Measurements from ENCODE around the gene ORC4. TPM values are rescaled to one million over a fixed set of nuclear protein-coding genes. Genes with fewer than 3 reads are reported as not detected.
"Not testable (repeated sequence)": the region's sequence is repeated elsewhere in the genome, so short reads cannot be mapped to it uniquely, and the experiment has no call there.

Gene ORC4
- polyA plus RNA-seq, 3 donors, result 30.2 to 34.0 (median 33.1) TPM

- Mint-ChIP-seq H3K27me3 (ENCODE audit: low read depth in 3 of 3) (no peaks in the 10 kb centered on the region), H3K36me3 (peaks cover 2 to 20% of the 10 kb centered on the region in 2 donors), H3K9me3 (peaks cover 16 to 33% (median 30%) of the 10 kb centered on the region in 7 donors), H3K4me1 (peaks cover 2% of the 10 kb centered on the region), H3K27ac (no peak overlapping the region), H3K4me3 (no peak overlapping the region)
- H3K9me3 ChIP-seq (replicated peaks in 1 of 2; ENCODE audit: control insufficient read depth in 1 of 2, insufficient read depth in 1 of 2, low read length in 2 of 2), result peaks cover 6 to 15% of the 10 kb centered on the region in 2 donors
- no peak for DNase-seq
- intact Hi-C loops (cut with micrococcal nuclease), result no loop called here
- no peak overlapping the region for H2AFZ ChIP-seq (ENCODE audit: insufficient read depth, low read depth, low read length, poor library complexity, severe bottlenecking)
- no peak overlapping the region for H3K4me2 ChIP-seq (replicated peaks; ENCODE audit: extremely low read depth, low read length, poor library complexity, severe bottlenecking)
- no peak overlapping the region for H3K4me3 ChIP-seq (replicated peaks in 1 of 3; ENCODE audit: low read depth in 2 of 3, low read length in 3 of 3)
- H3K27ac ChIP-seq (ENCODE audit: low read depth in 1 of 2, low read length in 2 of 2), result no peak overlapping the region
- H4K20me1 ChIP-seq (ENCODE audit: insufficient read depth, low read length), result peaks cover 41% of the 10 kb centered on the region
- no peaks in the 10 kb centered on the region for H3K36me3 ChIP-seq (replicated peaks in 1 of 2; ENCODE audit: control insufficient read depth in 1 of 2, insufficient read depth in 2 of 2, low read length in 2 of 2)
- peaks cover 84% of the 10 kb centered on the region for H3K79me2 ChIP-seq (ENCODE audit: insufficient read depth, low read length)
- WGBS (ENCODE audit: insufficient coverage), result 92% methylated on average over 2 of the region's 5 CpGs
- H3K27me3 ChIP-seq (ENCODE audit: control insufficient read depth in 2 of 2, insufficient read depth in 2 of 2, low read length in 2 of 2), result no peaks in the 10 kb centered on the region
- TF ChIP-seq CTCF (IDR thresholded peaks at IDR 0.05), result no peak
- no peaks in the 10 kb centered on the region for H3K4me1 ChIP-seq (ENCODE audit: control insufficient read depth in 1 of 2, insufficient read depth in 2 of 2, low read length in 2 of 2)
- no peak overlapping the region for H3K9ac ChIP-seq (ENCODE audit: insufficient read depth, low read length, poor library complexity, severe bottlenecking)
These were observed 13.2 kb downstream of the ORC4 start for GRCh38 chr2:148007219-148007900.

GRCh38 chr2:148006249-148007007 lies 14.1 kb downstream of the ORC4 start:
- intact Hi-C loops (cut with micrococcal nuclease), result no loop called here
- no peak overlapping the region for H2AFZ ChIP-seq (ENCODE audit: insufficient read depth, low read depth, low read length, poor library complexity, severe bottlenecking)
- H3K9me3 ChIP-seq (replicated peaks in 1 of 2; ENCODE audit: control insufficient read depth in 1 of 2, insufficient read depth in 1 of 2, low read length in 2 of 2), result peaks cover 4 to 15% of the 10 kb centered on the region in 2 donors
- no peak overlapping the region for H3K27ac Mint-ChIP-seq
- H3K9me3 Mint-ChIP-seq, result peaks cover 19 to 36% (median 27%) of the 10 kb centered on the region in 7 donors
- H3K36me3 ChIP-seq (replicated peaks in 1 of 2; ENCODE audit: control insufficient read depth in 1 of 2, insufficient read depth in 2 of 2, low read length in 2 of 2), result no peaks in the 10 kb centered on the region
- peaks cover 2% of the 10 kb centered on the region for H3K4me1 Mint-ChIP-seq
- H3K4me1 ChIP-seq (ENCODE audit: control insufficient read depth in 1 of 2, insufficient read depth in 2 of 2, low read length in 2 of 2), result no peaks in the 10 kb centered on the region
- no peak for TF ChIP-seq CTCF (IDR thresholded peaks at IDR 0.05)
- no peak overlapping the region for H3K4me2 ChIP-seq (replicated peaks; ENCODE audit: extremely low read depth, low read length, poor library complexity, severe bottlenecking)
- H3K27me3 ChIP-seq (ENCODE audit: control insufficient read depth in 2 of 2, insufficient read depth in 2 of 2, low read length in 2 of 2), result no peaks in the 10 kb centered on the region
- peaks cover 75% of the 10 kb centered on the region for H3K79me2 ChIP-seq (ENCODE audit: insufficient read depth, low read length)
- no peak overlapping the region for H3K9ac ChIP-seq (ENCODE audit: insufficient read depth, low read length, poor library complexity, severe bottlenecking)
- DNase-seq, result no peak
- no peak overlapping the region for H3K4me3 Mint-ChIP-seq
- peaks cover 35% of the 10 kb centered on the region for H4K20me1 ChIP-seq (ENCODE audit: insufficient read depth, low read length)
- no peak overlapping the region for H3K4me3 ChIP-seq (replicated peaks in 1 of 3; ENCODE audit: low read depth in 2 of 3, low read length in 3 of 3)
- H3K36me3 Mint-ChIP-seq, result peaks cover 6 to 15% of the 10 kb centered on the region in 2 donors
- H3K27me3 Mint-ChIP-seq (ENCODE audit: low read depth in 3 of 3), result no peaks in the 10 kb centered on the region
- WGBS (ENCODE audit: insufficient coverage), result 93% methylated on average over 3 of the region's 6 CpGs
- no peak overlapping the region for H3K27ac ChIP-seq (ENCODE audit: low read depth in 1 of 2, low read length in 2 of 2)

GRCh38 chr2:148002420-148002819 lies 18.1 kb downstream of the ORC4 start:
- H3K27ac Mint-ChIP-seq; H3K4me3 ChIP-seq (replicated peaks in 1 of 3; ENCODE audit: low read depth in 2 of 3, low read length in 3 of 3); H3K27me3 Mint-ChIP-seq (ENCODE audit: low read depth in 3 of 3); H2AFZ ChIP-seq (ENCODE audit: insufficient read depth, low read depth, low read length, poor library complexity, severe bottlenecking); intact Hi-C loops (cut with micrococcal nuclease); H3K4me1 ChIP-seq (ENCODE audit: control insufficient read depth in 1 of 2, insufficient read depth in 2 of 2, low read length in 2 of 2); H3K9ac ChIP-seq (ENCODE audit: insufficient read depth, low read length, poor library complexity, severe bottlenecking); H3K27ac ChIP-seq (ENCODE audit: low read depth in 1 of 2, low read length in 2 of 2); H3K4me1 Mint-ChIP-seq; DNase-seq; H3K4me2 ChIP-seq (replicated peaks; ENCODE audit: extremely low read depth, low read length, poor library complexity, severe bottlenecking); H3K27me3 ChIP-seq (ENCODE audit: control insufficient read depth in 2 of 2, insufficient read depth in 2 of 2, low read length in 2 of 2); H3K4me3 Mint-ChIP-seq: not testable (repeated sequence)
- Mint-ChIP-seq H3K36me3 (peaks cover 9 to 21% of the 10 kb centered on the region in 2 donors), H3K9me3 (peaks cover 15 to 26% (median 23%) of the 10 kb centered on the region in 7 donors)
- Histone ChIP-seq H3K9me3 (replicated peaks in 1 of 2; ENCODE audit: control insufficient read depth in 1 of 2, insufficient read depth in 1 of 2, low read length in 2 of 2) (peaks cover 0 to 11% of the 10 kb centered on the region in 2 donors), H3K79me2 (ENCODE audit: insufficient read depth, low read length) (peaks cover 60% of the 10 kb centered on the region), H3K36me3 (replicated peaks in 1 of 2; ENCODE audit: control insufficient read depth in 1 of 2, insufficient read depth in 2 of 2, low read length in 2 of 2) (peaks cover 0 to 10% of the 10 kb centered on the region in 2 donors), H4K20me1 (ENCODE audit: insufficient read depth, low read length) (peaks cover 48% of the 10 kb centered on the region)

Measured in CD14-positive monocyte (primary cell).